Gastrocnemius medialis (tissue), 4 donors: ENCODE measurements around the gene HIVEP1. TPM values are rescaled to one million over a fixed set of nuclear protein-coding genes. Genes with fewer than 3 reads are reported as not detected.

ENCODE experiments used
- ATAC-seq, 2 donors: fragments of 150-250 bp; one replicate each; pipeline ENCODE4 v1.9.1; 2016
- DNase-seq, 2 donors: peaks; one replicate each; pipeline ENCODE4 v3.0.0-alpha.2; 2019
- H3K27ac ChIP-seq, 4 donors: fragments of 200-600 bp; sonication (generic); 1 replicate in 1 of 4; 2 replicates in 3 of 4; pipeline ENCODE4 v1.5.1; 2016 to 2018; ENCODE audit warnings: mild to moderate bottlenecking in 2 of 4, moderate library complexity in 1 of 4
- H3K27me3 ChIP-seq, 3 donors: fragments of 200-600 bp; sonication (generic) in 2 of 3; 1 replicate in 1 of 3; 2 replicates in 2 of 3; pipeline versions ENCODE4 v1.5.1 to v1.6.0; 2016 to 2019; ENCODE audit warnings: mild to moderate bottlenecking in 1 of 3, moderate library complexity in 1 of 3
- H3K36me3 ChIP-seq, 2 donors: fragments of 200-600 bp; sonication (generic) in 1 of 2; one replicate each; pipeline ENCODE4 v1.5.1; 2017 to 2018
- H3K4me1 ChIP-seq, 2 donors: fragments of 200-600 bp; sonication (generic) in 1 of 2; one replicate each; pipeline ENCODE4 v1.5.1; 2016 to 2017; ENCODE audit warnings: mild to moderate bottlenecking in 2 of 2
- H3K4me3 ChIP-seq, 4 donors: fragments of 200-600 bp; sonication (generic) in 3 of 4; 1 replicate in 1 of 4; 2 replicates in 3 of 4; pipeline ENCODE4 v1.5.1; 2016 to 2019; ENCODE audit warnings: mild to moderate bottlenecking in 2 of 4
- H3K9me3 ChIP-seq, 3 donors: fragments of 200-600 bp; sonication (generic) in 2 of 3; 1 replicate in 1 of 3; 2 replicates in 2 of 3; pipeline ENCODE4 v1.5.1; 2016 to 2019
- POLR2A ChIP-seq, 2 donors: fragments of 450-650 bp; IDR thresholded peaks; one replicate each; pipeline ENCODE4 v1.6.1; 2017; ENCODE audit warnings: antibody characterized with exemption in 2 of 2, mild to moderate bottlenecking in 2 of 2, moderate library complexity in 2 of 2
- in situ Hi-C, 4 donors: fragments of 200-750 bp; cut with MboI; loops; one replicate each; pipeline versions ENCODE4 v1.15.0 to v1.8.0; 2017; ENCODE audit warnings: low sequenced_read_pairs in 4 of 4
- intact Hi-C: fragments of 100-400 bp; cut with DNase I; formaldehyde crosslinking; loops from one replicate; pipeline ENCODE4 v1.15.1; 2023; ENCODE audit warnings: low total_unique reads
- total RNA-seq, 4 donors: library from RNA; depleted of rRNA; stranded (reverse); fragments of >200 nt; gene quantifications; one replicate each; pipeline versions ENCODE4 v1.1.0 to v1.2.3, GENCODE V29; 2016
- TF ChIP-seq, protein P1 (sequence below), 5 experiments: fragments of 450-650 bp in 3 of 5; fragments of 200-600 bp in 2 of 5; sonication (generic) in 2 of 5; IDR thresholded peaks in 4 of 5; conservative IDR thresholded peaks in 1 of 5; 1 replicate in 4 of 5; 2 replicates in 1 of 5; pipeline ENCODE4 v1.5.1; 2016 to 2019; ENCODE audit warnings: antibody characterized with exemption in 5 of 5, mild to moderate bottlenecking in 3 of 5, moderate library complexity in 3 of 5

The HIVEP1 gene
- total RNA-seq, 4 donors from 2014 or later, result 8.3 to 13.5 (median 10.5) TPM

DNA sequence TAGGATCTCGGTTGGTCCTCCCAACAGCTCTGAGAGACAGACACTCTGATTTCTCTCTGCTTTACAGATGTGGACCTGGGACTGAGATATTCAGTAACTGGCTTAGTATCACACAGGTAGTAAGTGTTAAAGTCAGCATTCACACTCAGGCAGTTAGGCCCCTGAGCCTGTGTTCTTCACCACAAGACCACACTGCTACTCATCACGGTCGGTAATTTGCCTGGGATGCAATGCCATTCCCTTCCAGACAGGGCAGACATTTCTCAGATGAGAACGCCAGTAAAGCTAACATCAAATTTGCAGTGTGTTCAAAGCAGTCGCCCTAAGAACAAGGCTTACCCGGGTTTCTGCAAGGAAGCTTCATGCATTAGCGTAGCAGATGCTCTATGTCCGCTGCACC lies 39.8 kb upstream of the HIVEP1 start:
- H3K27me3 ChIP-seq, result no peaks in the 10 kb centered on the region
- no peak for DNase-seq
- H3K4me1 ChIP-seq, result peaks cover 0 to 5% of the 10 kb centered on the region in 2 donors
- no peak for TF ChIP-seq POLR2A (IDR thresholded peaks at IDR 0.05)
- TF ChIP-seq, protein P1, sequence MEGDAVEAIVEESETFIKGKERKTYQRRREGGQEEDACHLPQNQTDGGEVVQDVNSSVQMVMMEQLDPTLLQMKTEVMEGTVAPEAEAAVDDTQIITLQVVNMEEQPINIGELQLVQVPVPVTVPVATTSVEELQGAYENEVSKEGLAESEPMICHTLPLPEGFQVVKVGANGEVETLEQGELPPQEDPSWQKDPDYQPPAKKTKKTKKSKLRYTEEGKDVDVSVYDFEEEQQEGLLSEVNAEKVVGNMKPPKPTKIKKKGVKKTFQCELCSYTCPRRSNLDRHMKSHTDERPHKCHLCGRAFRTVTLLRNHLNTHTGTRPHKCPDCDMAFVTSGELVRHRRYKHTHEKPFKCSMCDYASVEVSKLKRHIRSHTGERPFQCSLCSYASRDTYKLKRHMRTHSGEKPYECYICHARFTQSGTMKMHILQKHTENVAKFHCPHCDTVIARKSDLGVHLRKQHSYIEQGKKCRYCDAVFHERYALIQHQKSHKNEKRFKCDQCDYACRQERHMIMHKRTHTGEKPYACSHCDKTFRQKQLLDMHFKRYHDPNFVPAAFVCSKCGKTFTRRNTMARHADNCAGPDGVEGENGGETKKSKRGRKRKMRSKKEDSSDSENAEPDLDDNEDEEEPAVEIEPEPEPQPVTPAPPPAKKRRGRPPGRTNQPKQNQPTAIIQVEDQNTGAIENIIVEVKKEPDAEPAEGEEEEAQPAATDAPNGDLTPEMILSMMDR (IDR thresholded peaks at IDR 0.05 in 4 of 5, conservative IDR thresholded peaks at IDR 0.05 in 1 of 5), result no peak
- H3K27ac ChIP-seq, result no peak overlapping the region
- intact Hi-C loops, result no loop called here
- no peak overlapping the region for H3K4me3 ChIP-seq
- in situ Hi-C loops, result no loop called here
- no peaks in the 10 kb centered on the region for H3K9me3 ChIP-seq
- no peaks in the 10 kb centered on the region for H3K36me3 ChIP-seq
- no peak for ATAC-seq

DNA sequence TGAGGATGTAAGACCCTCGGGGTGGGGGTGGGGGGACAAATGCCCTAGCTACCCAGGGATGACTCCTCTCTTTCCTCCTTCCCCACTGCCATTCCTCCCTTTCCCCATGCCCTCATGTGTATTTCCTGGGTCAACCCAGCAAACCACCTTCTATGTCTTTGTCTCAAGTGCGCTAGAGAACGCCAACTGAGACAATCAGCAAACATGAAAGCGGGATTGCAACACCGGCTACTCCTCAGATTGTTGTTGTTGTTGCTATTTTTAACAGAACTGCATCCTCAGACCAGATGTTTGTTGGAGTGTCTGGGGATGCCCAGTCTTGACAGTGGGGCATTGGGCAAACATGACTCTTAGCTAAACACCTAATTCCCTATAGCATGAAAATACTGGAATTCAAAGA lies 39.3 kb upstream of the HIVEP1 start:
- H3K9me3 ChIP-seq, result no peaks in the 10 kb centered on the region
- DNase-seq (no peak), ATAC-seq (no peak)
- no peaks in the 10 kb centered on the region for H3K36me3 ChIP-seq
- intact Hi-C loops (no loop called here), in situ Hi-C loops (no loop called here)
- TF ChIP-seq, protein P1 (IDR thresholded peaks at IDR 0.05 in 4 of 5, conservative IDR thresholded peaks at IDR 0.05 in 1 of 5), result no peak
- TF ChIP-seq POLR2A (IDR thresholded peaks at IDR 0.05), result no peak
- H3K4me1 ChIP-seq, result peaks cover 0 to 5% of the 10 kb centered on the region in 2 donors
- H3K27me3 ChIP-seq, result no peaks in the 10 kb centered on the region
- H3K4me3 ChIP-seq, result no peak overlapping the region
- H3K27ac ChIP-seq, result no peak overlapping the region

DNA sequence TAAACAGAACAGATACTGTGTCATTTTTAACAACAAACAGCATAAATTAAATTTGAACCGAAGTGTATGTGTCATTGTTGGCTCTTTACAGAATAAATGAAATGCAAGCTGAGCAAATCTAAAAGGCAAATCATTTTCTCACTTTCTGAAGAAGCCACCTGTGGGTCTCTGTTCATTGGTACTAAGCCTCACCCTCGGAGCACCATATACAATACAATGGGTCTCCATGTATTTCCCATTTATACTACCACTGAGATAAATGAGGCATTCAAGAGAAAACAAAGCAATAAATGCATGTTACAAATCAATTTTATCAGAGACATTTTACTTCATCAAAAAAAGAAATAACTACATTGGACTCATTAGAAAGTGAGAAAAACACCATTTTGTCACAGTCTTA lies 38.9 kb upstream of the HIVEP1 start:
- TF ChIP-seq, protein P1 (IDR thresholded peaks at IDR 0.05 in 4 of 5, conservative IDR thresholded peaks at IDR 0.05 in 1 of 5), result no peak
- no peak for TF ChIP-seq POLR2A (IDR thresholded peaks at IDR 0.05)
- no peak overlapping the region for H3K27ac ChIP-seq
- no peaks in the 10 kb centered on the region for H3K9me3 ChIP-seq
- H3K27me3 ChIP-seq, result no peaks in the 10 kb centered on the region
- intact Hi-C loops (no loop called here), in situ Hi-C loops (no loop called here)
- H3K4me3 ChIP-seq, result no peak overlapping the region
- H3K36me3 ChIP-seq, result no peaks in the 10 kb centered on the region
- no peak for ATAC-seq
- no peak for DNase-seq
- peaks cover 0 to 5% of the 10 kb centered on the region in 2 donors for H3K4me1 ChIP-seq

DNA sequence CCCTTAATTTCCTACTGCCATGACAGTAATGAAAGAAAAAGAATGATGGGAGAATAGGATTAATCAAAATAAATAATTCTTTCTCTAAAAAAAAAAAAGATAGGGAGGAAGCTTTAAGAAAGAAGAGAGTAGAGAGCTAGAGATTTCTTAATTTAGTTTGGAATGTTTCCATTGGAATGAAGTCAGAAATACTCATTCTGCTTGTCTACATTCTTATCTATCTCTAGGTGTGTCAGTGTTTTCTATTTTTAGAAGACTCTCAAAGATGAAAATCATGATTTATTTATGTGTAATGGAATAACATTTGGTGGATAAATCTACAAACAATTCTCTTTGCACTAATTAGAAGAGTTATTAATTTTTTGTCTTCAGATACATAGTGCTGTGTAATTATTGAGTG lies 38.0 kb upstream of the HIVEP1 start:
- intact Hi-C loops (no loop called here), in situ Hi-C loops (no loop called here)
- ATAC-seq, result no peak

More for the DNA sequence above, 38.0 kb upstream of the HIVEP1 start:
- Histone ChIP-seq H3K36me3 (no peaks in the 10 kb centered on the region), H3K4me1 (no peaks in the 10 kb centered on the region), H3K4me3 (no peak overlapping the region), H3K9me3 (no peaks in the 10 kb centered on the region), H3K27ac (no peak overlapping the region), H3K27me3 (no peaks in the 10 kb centered on the region)
- no peak for TF ChIP-seq POLR2A (IDR thresholded peaks at IDR 0.05)
- TF ChIP-seq, protein P1 (IDR thresholded peaks at IDR 0.05 in 4 of 5, conservative IDR thresholded peaks at IDR 0.05 in 1 of 5), result no peak
- DNase-seq, result no peak
